Fibroblast of villous mesenchyme (primary cell): ENCODE data around the gene MVP. TPM values are rescaled to one million over a fixed set of nuclear protein-coding genes. Genes with fewer than 3 reads are reported as not detected.
"Not testable (repeated sequence)": the region's sequence is repeated elsewhere in the genome, so short reads cannot be mapped to it uniquely, and the experiment has no call there.

Experiments
- DNase-seq: peaks from one replicate; pipeline ENCODE4 v3.0.0-alpha.2; 2010; ENCODE audit warnings: low read depth
- H3K4me3 ChIP-seq: 2 replicates; pipeline ENCODE4 v1.5.1; 2011; ENCODE audit warnings: low read depth, mild to moderate bottlenecking, low read length
- total RNA-seq: library from RNA; depleted of rRNA; stranded (reverse); fragments of >200 nt; gene quantifications from 2 replicates; pipeline ENCODE4 v1.2.3, GENCODE V29; 2012
- TF ChIP-seq, protein P1 (sequence below): IDR thresholded peaks from 2 replicates; pipeline ENCODE4 v1.5.1; 2012; ENCODE audit warnings: low read depth, mild to moderate bottlenecking, low read length; ENCODE audit not compliant: insufficient read depth

MVP gene
- total RNA-seq: 211 and 250 TPM in 2 replicates

- TF ChIP-seq, protein P1, sequence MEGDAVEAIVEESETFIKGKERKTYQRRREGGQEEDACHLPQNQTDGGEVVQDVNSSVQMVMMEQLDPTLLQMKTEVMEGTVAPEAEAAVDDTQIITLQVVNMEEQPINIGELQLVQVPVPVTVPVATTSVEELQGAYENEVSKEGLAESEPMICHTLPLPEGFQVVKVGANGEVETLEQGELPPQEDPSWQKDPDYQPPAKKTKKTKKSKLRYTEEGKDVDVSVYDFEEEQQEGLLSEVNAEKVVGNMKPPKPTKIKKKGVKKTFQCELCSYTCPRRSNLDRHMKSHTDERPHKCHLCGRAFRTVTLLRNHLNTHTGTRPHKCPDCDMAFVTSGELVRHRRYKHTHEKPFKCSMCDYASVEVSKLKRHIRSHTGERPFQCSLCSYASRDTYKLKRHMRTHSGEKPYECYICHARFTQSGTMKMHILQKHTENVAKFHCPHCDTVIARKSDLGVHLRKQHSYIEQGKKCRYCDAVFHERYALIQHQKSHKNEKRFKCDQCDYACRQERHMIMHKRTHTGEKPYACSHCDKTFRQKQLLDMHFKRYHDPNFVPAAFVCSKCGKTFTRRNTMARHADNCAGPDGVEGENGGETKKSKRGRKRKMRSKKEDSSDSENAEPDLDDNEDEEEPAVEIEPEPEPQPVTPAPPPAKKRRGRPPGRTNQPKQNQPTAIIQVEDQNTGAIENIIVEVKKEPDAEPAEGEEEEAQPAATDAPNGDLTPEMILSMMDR: no peak
- peak; percentile 69 for DNase-seq
- H3K4me3 ChIP-seq: peak within 1 kb of the TSS; percentile 87
Observed at GRCh38 chr16:29820271-29820701, at the start of gene MVP. Gene MVP (plus strand): TSS chr16:29820462. CDS start chr16:29830550, 10,088 bp downstream.

- not testable (repeated sequence) for H3K4me3 ChIP-seq, DNase-seq
Observed at GRCh38 chr16:29772330-29772729, 47.9 kb upstream of the MVP start.

- no peak overlapping the region for H3K4me3 ChIP-seq
- no peak for DNase-seq
- TF ChIP-seq, protein P1: no peak
Observed at GRCh38 chr16:29774730-29775129, 45.5 kb upstream of the MVP start.

GRCh38 chr16:29775742-29776408 is 44.4 kb upstream of the MVP start:
- TF ChIP-seq, protein P1: no peak
- H3K4me3 ChIP-seq: no peak overlapping the region
- peak; percentile 76 for DNase-seq

- no peak within 1 kb of the TSS for H3K4me3 ChIP-seq
- DNase-seq: no peak
Observed at GRCh38 chr16:29777576-29778350, 42.5 kb upstream of the MVP start, which contains the start of gene ZG16. Gene ZG16 (plus strand): TSS chr16:29778256. CDS start chr16:29779267, 1,011 bp downstream.

GRCh38 chr16:29779474-29779873 is 40.8 kb upstream of the MVP start:
- no peak overlapping the region for H3K4me3 ChIP-seq
- DNase-seq: no peak
- TF ChIP-seq, protein P1: no peak

More at GRCh38 chr16:29777576-29778350, 42.5 kb upstream of the MVP start, which contains the start of gene ZG16:
- TF ChIP-seq, protein P1: no peak

DNA sequence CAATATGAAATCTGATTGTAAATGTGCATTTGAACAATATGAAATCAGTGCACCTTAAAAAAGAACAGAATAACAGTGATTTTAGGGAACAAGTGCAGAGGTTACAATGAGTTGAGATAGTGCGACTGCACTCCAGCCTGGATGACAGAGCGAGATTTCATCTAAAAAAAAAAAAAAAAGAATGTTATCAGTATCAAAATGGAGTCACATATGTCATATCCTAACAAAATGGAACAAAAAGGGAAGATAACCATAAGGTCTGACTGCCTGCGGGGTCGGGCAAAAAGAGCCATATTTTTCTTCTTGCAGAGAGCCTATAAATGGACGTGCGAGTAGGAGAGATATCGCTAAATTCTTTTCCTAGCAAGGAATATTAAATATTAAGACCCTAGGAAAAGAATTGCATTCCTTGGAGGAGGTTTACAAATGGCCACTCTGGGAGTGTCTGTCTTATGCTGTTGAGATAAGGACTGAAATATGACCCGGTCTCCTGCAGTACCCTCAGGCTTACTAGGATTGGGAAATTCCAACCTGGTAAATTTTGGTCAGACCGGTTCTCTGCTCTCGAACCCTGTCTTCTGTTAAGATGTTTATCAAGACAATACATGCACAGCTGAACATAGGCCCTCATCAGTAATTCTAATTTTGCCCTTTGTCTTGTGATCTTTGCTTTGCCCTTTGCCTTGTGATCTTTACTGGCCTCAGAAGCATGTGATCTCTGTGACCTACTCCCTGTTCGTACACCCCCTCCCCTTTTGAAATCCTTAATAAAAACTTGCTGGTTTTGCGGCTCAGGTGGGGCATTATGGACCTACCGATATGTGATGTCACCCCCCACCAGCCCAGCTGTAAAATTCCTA is 36.9 kb upstream of the MVP start:
- not testable (repeated sequence) for H3K4me3 ChIP-seq, DNase-seq
